Liver (tissue), 9 donors: ENCODE measurements around the gene CIB1. TPM values are rescaled to one million over a fixed set of nuclear protein-coding genes. Genes with fewer than 3 reads are reported as not detected.

Experiments used
- DNase-seq: peaks from one replicate; pipeline ENCODE4 v3.0.0-alpha.2; 2017; ENCODE audit warnings: low spot score
- H3K27ac ChIP-seq, 2 donors: one replicate each; pipeline ENCODE4 v1.7.0; 2013; ENCODE audit warnings: inconsistent platforms in 2 of 2, low read length in 2 of 2, control low read depth in 1 of 2, low read depth in 1 of 2, mild to moderate bottlenecking in 1 of 2
- H3K27me3 ChIP-seq, 4 donors: one replicate each; pipeline versions ENCODE4 v1.6.1 to v1.7.0; 2013; ENCODE audit warnings: low read length in 3 of 4, inconsistent platforms in 1 of 4, mild to moderate bottlenecking in 1 of 4, moderate library complexity in 1 of 4; ENCODE audit not compliant: control insufficient read depth in 4 of 4, insufficient read depth in 4 of 4
- H3K36me3 ChIP-seq, 4 donors: one replicate each; pipeline versions ENCODE4 v1.6.1 to v1.7.0; 2013; ENCODE audit warnings: low read length in 3 of 4, mild to moderate bottlenecking in 3 of 4, low read depth in 1 of 4, moderate library complexity in 1 of 4; ENCODE audit not compliant: control insufficient read depth in 4 of 4, insufficient read depth in 3 of 4
- H3K4me1 ChIP-seq, 4 donors: one replicate each; pipeline versions ENCODE4 v1.6.1 to v1.7.0; 2013; ENCODE audit warnings: low read length in 3 of 4, mild to moderate bottlenecking in 3 of 4, moderate library complexity in 1 of 4; ENCODE audit not compliant: control insufficient read depth in 4 of 4, insufficient read depth in 4 of 4
- H3K4me3 ChIP-seq, 3 donors: one replicate each; pipeline versions ENCODE4 v1.6.1 to v1.7.0; 2013; ENCODE audit warnings: low read length in 3 of 3, control low read depth in 1 of 3, low read depth in 1 of 3, mild to moderate bottlenecking in 1 of 3
- H3K9ac ChIP-seq, 2 donors: one replicate each; pipeline ENCODE4 v1.7.0; 2013; ENCODE audit warnings: low read length in 2 of 2, mild to moderate bottlenecking in 2 of 2, moderate library complexity in 2 of 2, control low read depth in 1 of 2, low read depth in 1 of 2
- H3K9me3 ChIP-seq, 4 donors: one replicate each; pipeline versions ENCODE4 v1.6.1 to v1.7.0; 2013; ENCODE audit warnings: low read length in 3 of 4; ENCODE audit not compliant: control insufficient read depth in 4 of 4
- EGR1 ChIP-seq, 2 donors: IDR thresholded peaks; 2 replicates each; pipeline ENCODE4 v1.6.1; 2016 to 2018; ENCODE audit warnings: antibody characterized with exemption in 2 of 2, low read depth in 2 of 2
- FOXA1 ChIP-seq: IDR thresholded peaks from 2 replicates; pipeline ENCODE4 v1.6.1; 2016; ENCODE audit warnings: antibody characterized with exemption
- GABPA ChIP-seq, 2 donors: IDR thresholded peaks in 1 of 2; conservative IDR thresholded peaks in 1 of 2; 2 replicates each; pipeline ENCODE4 v1.6.1; 2016; ENCODE audit warnings: antibody characterized with exemption in 2 of 2, mild to moderate bottlenecking in 1 of 2, moderate library complexity in 1 of 2
- HNF4G ChIP-seq: IDR thresholded peaks from 2 replicates; pipeline ENCODE4 v1.6.1; 2016; ENCODE audit warnings: antibody characterized with exemption
- JUND ChIP-seq, 2 donors: IDR thresholded peaks; 2 replicates each; pipeline ENCODE4 v1.6.1; 2016; ENCODE audit warnings: antibody characterized with exemption in 2 of 2
- NR2F2 ChIP-seq: IDR thresholded peaks from 2 replicates; pipeline ENCODE4 v1.6.1; 2016; ENCODE audit warnings: antibody characterized with exemption
- RAD21 ChIP-seq, 2 donors: IDR thresholded peaks; 2 replicates each; pipeline ENCODE4 v1.6.1; 2016; ENCODE audit warnings: antibody characterized with exemption in 2 of 2, mild to moderate bottlenecking in 2 of 2
- RXRA ChIP-seq, 2 donors: IDR thresholded peaks; 2 replicates each; pipeline ENCODE4 v1.6.1; 2017 to 2018; ENCODE audit warnings: antibody characterized with exemption in 2 of 2, mild to moderate bottlenecking in 1 of 2
- SP1 ChIP-seq: IDR thresholded peaks from 2 replicates; pipeline ENCODE4 v1.6.1; 2018; ENCODE audit warnings: antibody characterized with exemption, mild to moderate bottlenecking
- TAF1 ChIP-seq: conservative IDR thresholded peaks from 2 replicates; pipeline ENCODE4 v1.6.1; 2016; ENCODE audit warnings: antibody characterized with exemption, mild to moderate bottlenecking
- YY1 ChIP-seq: IDR thresholded peaks from 2 replicates; pipeline ENCODE4 v1.6.1; 2016; ENCODE audit warnings: antibody characterized with exemption, mild to moderate bottlenecking
- WGBS: extraction: QIAGEN DNeasy Blood & Tissue Kit; methylation state at CpG from one replicate; pipeline ENCODE4 v1.1.7; 2013; 5-methylcytosine and 5-hydroxymethylcytosine counted together
- polyA plus RNA-seq, 2 donors: library from polyadenylated mRNA; stranded (reverse) in 1 of 2; unstranded in 1 of 2; fragments of 200-250 nt in 1 of 2; fragments of >200 nt in 1 of 2; fragmentation: Nextera tagmentation in 1 of 2; extraction: Ambion mirVana in 1 of 2; gene quantifications; one replicate each; pipeline versions ENCODE4 v1.2.1 to v1.2.3, GENCODE V29; 2013 to 2015
- total RNA-seq, 2 donors: library from RNA; depleted of rRNA; stranded (reverse); fragments of >200 nt; gene quantifications; one replicate each; pipeline ENCODE4 v1.2.3, GENCODE V29; 2014
- TF ChIP-seq, protein P1 (sequence below): IDR thresholded peaks from 2 replicates; pipeline ENCODE4 v1.6.1; 2016; ENCODE audit warnings: antibody characterized with exemption, mild to moderate bottlenecking
- TF ChIP-seq, protein P2 (sequence below): IDR thresholded peaks from 2 replicates; pipeline ENCODE4 v1.6.1; 2016; ENCODE audit warnings: antibody characterized with exemption
- TF ChIP-seq, protein P3 (sequence below): IDR thresholded peaks from 2 replicates; pipeline ENCODE4 v1.6.1; 2016; ENCODE audit warnings: antibody characterized with exemption
- donor health status: healthy.
- donor health status: healthy.
- donor health status: healthy.
- donor health status: healthy.
- donor health status: healthy.

CIB1 gene
- total and polyA plus RNA-seq, 4 donors = 14.9 to 107 (median 49.3) TPM

DNA sequence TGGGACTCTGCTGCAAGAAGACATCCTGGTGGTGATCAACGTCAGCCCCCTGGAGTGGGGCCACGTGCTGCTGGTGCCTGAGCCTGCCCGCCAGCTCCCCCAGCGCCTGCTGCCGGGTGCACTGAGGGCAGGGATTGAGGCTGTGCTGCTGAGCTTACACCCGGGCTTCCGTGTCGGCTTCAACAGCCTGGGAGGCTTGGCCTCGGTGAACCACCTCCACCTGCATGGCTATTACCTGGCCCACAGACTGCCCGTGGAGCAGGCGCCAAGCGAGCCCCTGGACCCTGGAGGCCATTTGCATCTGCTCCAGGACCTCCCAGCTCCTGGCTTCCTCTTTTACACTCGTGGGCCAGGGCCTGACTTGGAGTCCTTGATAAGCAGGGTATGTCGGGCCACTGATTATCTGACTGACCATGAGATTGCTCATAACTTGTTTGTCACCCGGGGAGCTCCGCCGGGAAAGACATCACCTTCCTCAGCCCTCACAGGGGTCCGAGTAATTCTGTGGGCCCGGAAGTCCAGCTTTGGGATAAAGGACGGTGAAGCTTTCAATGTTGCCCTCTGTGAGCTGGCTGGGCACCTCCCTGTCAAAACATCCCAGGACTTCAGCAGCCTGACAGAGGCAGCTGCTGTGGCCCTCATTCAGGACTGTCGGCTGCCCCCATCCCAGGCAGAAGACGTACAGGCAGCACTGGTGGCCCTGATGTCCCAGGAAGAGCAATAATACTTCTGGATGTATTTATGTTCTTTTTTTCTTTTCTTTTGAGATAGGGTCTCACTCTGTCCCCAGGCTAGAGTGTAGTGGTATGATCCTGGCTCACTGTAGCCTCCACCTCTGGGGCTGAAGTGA lies 7.8 kb upstream of the CIB1 start:
- Histone ChIP-seq H3K27ac (no peak overlapping the region), H3K4me3 (no peak overlapping the region), H3K9me3 (no peaks in the 10 kb centered on the region), H3K4me1 (no peaks in the 10 kb centered on the region), H3K36me3 (peaks cover 5 to 15% (median 8%) of the 10 kb centered on the region in 4 donors), H3K27me3 (no peaks in the 10 kb centered on the region), H3K9ac (no peak overlapping the region)
- 84% methylated on average over 22 of the region's 22 CpGs for WGBS
- TF ChIP-seq, protein P1, sequence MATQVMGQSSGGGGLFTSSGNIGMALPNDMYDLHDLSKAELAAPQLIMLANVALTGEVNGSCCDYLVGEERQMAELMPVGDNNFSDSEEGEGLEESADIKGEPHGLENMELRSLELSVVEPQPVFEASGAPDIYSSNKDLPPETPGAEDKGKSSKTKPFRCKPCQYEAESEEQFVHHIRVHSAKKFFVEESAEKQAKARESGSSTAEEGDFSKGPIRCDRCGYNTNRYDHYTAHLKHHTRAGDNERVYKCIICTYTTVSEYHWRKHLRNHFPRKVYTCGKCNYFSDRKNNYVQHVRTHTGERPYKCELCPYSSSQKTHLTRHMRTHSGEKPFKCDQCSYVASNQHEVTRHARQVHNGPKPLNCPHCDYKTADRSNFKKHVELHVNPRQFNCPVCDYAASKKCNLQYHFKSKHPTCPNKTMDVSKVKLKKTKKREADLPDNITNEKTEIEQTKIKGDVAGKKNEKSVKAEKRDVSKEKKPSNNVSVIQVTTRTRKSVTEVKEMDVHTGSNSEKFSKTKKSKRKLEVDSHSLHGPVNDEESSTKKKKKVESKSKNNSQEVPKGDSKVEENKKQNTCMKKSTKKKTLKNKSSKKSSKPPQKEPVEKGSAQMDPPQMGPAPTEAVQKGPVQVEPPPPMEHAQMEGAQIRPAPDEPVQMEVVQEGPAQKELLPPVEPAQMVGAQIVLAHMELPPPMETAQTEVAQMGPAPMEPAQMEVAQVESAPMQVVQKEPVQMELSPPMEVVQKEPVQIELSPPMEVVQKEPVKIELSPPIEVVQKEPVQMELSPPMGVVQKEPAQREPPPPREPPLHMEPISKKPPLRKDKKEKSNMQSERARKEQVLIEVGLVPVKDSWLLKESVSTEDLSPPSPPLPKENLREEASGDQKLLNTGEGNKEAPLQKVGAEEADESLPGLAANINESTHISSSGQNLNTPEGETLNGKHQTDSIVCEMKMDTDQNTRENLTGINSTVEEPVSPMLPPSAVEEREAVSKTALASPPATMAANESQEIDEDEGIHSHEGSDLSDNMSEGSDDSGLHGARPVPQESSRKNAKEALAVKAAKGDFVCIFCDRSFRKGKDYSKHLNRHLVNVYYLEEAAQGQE = no peak
- TF ChIP-seq RAD21 (IDR thresholded peaks at IDR 0.05) = no peak
- no peak for DNase-seq

DNA sequence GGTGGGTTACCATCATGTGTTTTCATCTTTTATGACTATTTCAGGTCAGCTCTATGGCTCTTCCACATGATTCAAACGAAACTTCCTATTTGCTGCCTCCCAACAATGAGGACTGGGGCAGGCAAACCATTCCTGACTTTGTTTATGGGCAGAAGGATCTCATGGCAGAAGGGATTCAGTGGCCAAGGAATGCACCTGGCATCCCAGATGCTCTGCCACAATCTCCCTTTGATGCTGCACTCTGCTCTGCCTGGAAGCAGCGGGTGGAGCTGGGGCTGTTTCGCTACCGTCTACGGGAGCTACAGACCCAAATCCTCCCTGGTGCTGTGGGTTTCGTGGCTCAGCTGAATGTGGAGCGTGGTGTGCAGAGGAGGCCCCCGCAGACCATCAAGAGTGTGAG lies 7.1 kb upstream of the CIB1 start:
- no peaks in the 10 kb centered on the region for H3K27me3 ChIP-seq
- WGBS = 92% methylated on average over 8 of the region's 8 CpGs
- no peaks in the 10 kb centered on the region for H3K4me1 ChIP-seq
- peaks cover 5 to 15% (median 8%) of the 10 kb centered on the region in 4 donors for H3K36me3 ChIP-seq
- no peak overlapping the region for H3K27ac ChIP-seq
- H3K9me3 ChIP-seq = no peaks in the 10 kb centered on the region
- TF ChIP-seq, protein P2, sequence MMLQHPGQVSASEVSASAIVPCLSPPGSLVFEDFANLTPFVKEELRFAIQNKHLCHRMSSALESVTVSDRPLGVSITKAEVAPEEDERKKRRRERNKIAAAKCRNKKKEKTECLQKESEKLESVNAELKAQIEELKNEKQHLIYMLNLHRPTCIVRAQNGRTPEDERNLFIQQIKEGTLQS = no peak
- TF ChIP-seq YY1 = no peak
- TF ChIP-seq, protein P3, sequence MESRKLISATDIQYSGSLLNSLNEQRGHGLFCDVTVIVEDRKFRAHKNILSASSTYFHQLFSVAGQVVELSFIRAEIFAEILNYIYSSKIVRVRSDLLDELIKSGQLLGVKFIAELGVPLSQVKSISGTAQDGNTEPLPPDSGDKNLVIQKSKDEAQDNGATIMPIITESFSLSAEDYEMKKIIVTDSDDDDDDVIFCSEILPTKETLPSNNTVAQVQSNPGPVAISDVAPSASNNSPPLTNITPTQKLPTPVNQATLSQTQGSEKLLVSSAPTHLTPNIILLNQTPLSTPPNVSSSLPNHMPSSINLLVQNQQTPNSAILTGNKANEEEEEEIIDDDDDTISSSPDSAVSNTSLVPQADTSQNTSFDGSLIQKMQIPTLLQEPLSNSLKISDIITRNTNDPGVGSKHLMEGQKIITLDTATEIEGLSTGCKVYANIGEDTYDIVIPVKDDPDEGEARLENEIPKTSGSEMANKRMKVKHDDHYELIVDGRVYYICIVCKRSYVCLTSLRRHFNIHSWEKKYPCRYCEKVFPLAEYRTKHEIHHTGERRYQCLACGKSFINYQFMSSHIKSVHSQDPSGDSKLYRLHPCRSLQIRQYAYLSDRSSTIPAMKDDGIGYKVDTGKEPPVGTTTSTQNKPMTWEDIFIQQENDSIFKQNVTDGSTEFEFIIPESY = no peak
- no peak for TF ChIP-seq RAD21 (IDR thresholded peaks at IDR 0.05)
- no peak for DNase-seq
- no peak overlapping the region for H3K4me3 ChIP-seq
- H3K9ac ChIP-seq = no peak overlapping the region

DNA sequence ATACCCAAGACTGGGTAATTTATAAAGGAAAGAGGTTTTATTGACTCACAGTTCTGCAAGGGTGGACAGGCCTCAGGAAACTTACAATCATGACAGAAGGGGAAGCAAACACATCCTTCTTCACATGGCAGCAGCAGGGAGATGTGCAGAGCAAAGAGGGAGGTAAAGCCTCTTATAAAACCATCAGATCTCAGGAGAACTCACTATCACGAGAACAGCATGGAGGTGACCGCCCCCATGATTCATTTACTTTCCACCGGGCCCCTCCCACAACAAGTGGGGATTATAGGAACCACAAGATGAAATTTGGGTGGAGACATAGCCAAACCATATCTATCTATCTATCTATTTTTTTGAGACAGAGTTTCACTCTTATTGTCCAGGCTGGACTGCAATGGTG lies 5.6 kb upstream of the CIB1 start:
- Histone ChIP-seq H3K36me3 (peaks cover 5 to 15% (median 8%) of the 10 kb centered on the region in 4 donors), H3K4me3 (no peak overlapping the region), H3K9ac (no peak overlapping the region), H3K27ac (no peak overlapping the region), H3K27me3 (no peaks in the 10 kb centered on the region), H3K4me1 (peaks cover 0 to 6% (median 4%) of the 10 kb centered on the region in 4 donors), H3K9me3 (no peaks in the 10 kb centered on the region)
- DNase-seq = no peak
- WGBS = 94% methylated on average over 3 of the region's 3 CpGs
- TF ChIP-seq FOXA1 (no peak), RXRA (IDR thresholded peaks at IDR 0.05) (no peak), TAF1 (no peak), SP1 (no peak), EGR1 (IDR thresholded peaks at IDR 0.05; ENCODE audit: low read depth in 2 of 2) (no peak), HNF4G (no peak), JUND (IDR thresholded peaks at IDR 0.05) (no peak), RAD21 (IDR thresholded peaks at IDR 0.05) (no peak), NR2F2 (no peak), YY1 (no peak), GABPA (IDR thresholded peaks at IDR 0.05 in 1 of 2, conservative IDR thresholded peaks at IDR 0.05 in 1 of 2) (no peak)
- TF ChIP-seq, protein P2 = no peak
- TF ChIP-seq, protein P3 = no peak
